Neural progenitor cell (in vitro differentiated cells): ENCODE measurements around the gene SUN5. TPM values are rescaled to one million over a fixed set of nuclear protein-coding genes. Genes with fewer than 3 reads are reported as not detected.

ENCODE experiments used
- DNase-seq: peaks from one replicate; pipeline ENCODE4 v3.0.0-alpha.2; 2016; ENCODE audit warnings: low spot score
- H2AFZ ChIP-seq: fragments of 200-600 bp; sonication (generic); replicated peaks from 2 replicates; pipeline ENCODE4 v1.6.1; 2016; ENCODE audit warnings: antibody characterized with exemption
- H3F3A ChIP-seq: fragments of 200-600 bp; sonication (generic); 2 replicates; pipeline ENCODE4 v1.6.1; 2016; ENCODE audit warnings: antibody characterized with exemption, low read depth
- H3K27ac ChIP-seq: fragments of 200-600 bp; sonication (generic); 2 replicates; pipeline ENCODE4 v1.5.1; 2016; ENCODE audit warnings: mild to moderate bottlenecking
- H3K27me3 ChIP-seq: fragments of 200-600 bp; sonication (generic); 2 replicates; pipeline ENCODE4 v1.6.1; 2016; ENCODE audit warnings: mild to moderate bottlenecking, moderate library complexity
- H3K36me3 ChIP-seq: fragments of 200-600 bp; sonication (generic); 2 replicates; pipeline ENCODE4 v1.5.1; 2016
- H3K4me1 ChIP-seq: fragments of 200-600 bp; sonication (generic); 2 replicates; pipeline ENCODE4 v1.6.1; 2016; ENCODE audit warnings: mixed run types
- H3K4me2 ChIP-seq: fragments of 200-600 bp; sonication (generic); 2 replicates; pipeline ENCODE4 v1.6.1; 2016
- H3K4me3 ChIP-seq: fragments of 200-600 bp; sonication (generic); 2 replicates; pipeline ENCODE4 v1.5.1; 2016
- H3K79me2 ChIP-seq: fragments of 200-600 bp; sonication (generic); 2 replicates; pipeline ENCODE4 v1.6.1; 2016; ENCODE audit warnings: low read depth
- H3K9ac ChIP-seq: fragments of 200-600 bp; sonication (generic); 2 replicates; pipeline ENCODE4 v1.6.1; 2016
- H3K9me3 ChIP-seq: fragments of 200-600 bp; sonication (generic); 2 replicates; pipeline ENCODE4 v1.5.1; 2016; ENCODE audit warnings: low read depth
- H4K20me1 ChIP-seq: fragments of 200-600 bp; sonication (generic); 2 replicates; pipeline ENCODE4 v1.6.1; 2016; ENCODE audit warnings: low read depth
- H3K27ac Mint-ChIP-seq: 3 replicates; pipeline ENCODE4 v1.8.0; 2021; ENCODE audit warnings: mixed read lengths
- H3K27me3 Mint-ChIP-seq: 2 replicates; pipeline ENCODE4 v1.8.0; 2022; ENCODE audit warnings: low read depth, mild to moderate bottlenecking, inconsistent platforms, moderate library complexity, mixed read lengths; ENCODE audit not compliant: insufficient read depth
- H3K36me3 Mint-ChIP-seq: 3 replicates; pipeline ENCODE4 v1.8.0; 2021; ENCODE audit warnings: mixed read lengths
- H3K4me1 Mint-ChIP-seq: 3 replicates; pipeline ENCODE4 v1.8.0; 2021; ENCODE audit warnings: mixed read lengths
- H3K4me3 Mint-ChIP-seq: 3 replicates; pipeline ENCODE4 v1.8.0; 2021; ENCODE audit warnings: mild to moderate bottlenecking, moderate library complexity, mixed read lengths
- H3K9me3 Mint-ChIP-seq: 3 replicates; pipeline ENCODE4 v1.8.0; 2020; ENCODE audit warnings: mixed read lengths
- EZH2 ChIP-seq: fragments of 200-600 bp; sonication (generic); IDR thresholded peaks from 2 replicates; pipeline ENCODE4 v1.6.1; 2017; ENCODE audit warnings: antibody characterized with exemption, mild to moderate bottlenecking, moderate library complexity
- EZH2phosphoT487 ChIP-seq: fragments of 200-600 bp; sonication (generic); IDR thresholded peaks from 2 replicates; pipeline ENCODE4 v1.6.1; 2017; ENCODE audit warnings: antibody characterized with exemption
- total RNA-seq: library from RNA; depleted of rRNA; stranded (reverse); fragments of >200 nt; gene quantifications from 2 replicates; pipeline ENCODE4 v1.2.3, GENCODE V29; 2015; ENCODE audit warnings: low replicate concordance
- TF ChIP-seq, protein P1 (sequence below): fragments of 200-600 bp; sonication (generic); IDR thresholded peaks from 2 replicates; pipeline ENCODE4 v1.5.1; 2017; ENCODE audit warnings: antibody characterized with exemption, mild to moderate bottlenecking

The SUN5 gene
- total RNA-seq, 1 donor from 2014 or later: not detected

DNA sequence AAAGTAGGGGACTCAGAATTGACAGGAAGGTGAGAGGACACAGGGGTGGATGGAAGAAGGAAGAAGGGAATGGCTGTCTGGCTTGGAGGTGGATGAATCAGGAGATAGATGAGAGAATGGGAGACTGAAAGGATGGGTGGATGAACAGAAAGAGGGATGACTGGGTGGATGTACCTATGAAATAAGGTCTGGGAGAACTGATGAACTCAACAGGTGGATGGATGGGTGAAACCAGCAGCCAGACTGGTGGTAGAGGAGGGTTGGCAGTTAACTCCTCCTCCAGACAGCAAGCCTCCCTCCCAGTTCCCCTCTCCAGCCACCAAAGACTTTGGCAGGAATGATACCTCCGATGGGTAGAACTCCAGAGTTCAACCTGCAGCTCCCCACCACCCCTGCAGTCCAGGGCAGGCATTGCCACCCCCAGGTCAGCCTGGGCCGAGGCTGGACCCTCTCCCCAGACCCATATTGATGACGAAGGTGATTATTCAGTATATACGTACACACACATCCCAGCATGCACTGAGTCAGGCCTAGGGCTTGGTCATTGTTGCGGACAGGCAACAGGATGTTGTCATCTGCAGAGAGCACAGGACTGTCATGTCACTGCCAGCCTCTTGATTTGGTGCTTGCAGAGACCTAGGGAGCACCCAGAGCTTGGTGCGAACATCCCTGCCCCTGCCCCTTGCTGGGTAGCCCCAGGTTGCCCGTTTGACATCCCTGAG lies 2.0 kb downstream of the SUN5 start:
- Histone ChIP-seq H3K9me3 (no peaks in the 10 kb centered on the region), H3K4me1 (no peaks in the 10 kb centered on the region), H3F3A (no peaks in the 10 kb centered on the region), H3K9ac (no peak overlapping the region), H4K20me1 (no peaks in the 10 kb centered on the region), H3K27me3 (no peaks in the 10 kb centered on the region), H3K4me2 (no peak overlapping the region), H2AFZ (no peak overlapping the region), H3K4me3 (no peak overlapping the region), H3K36me3 (no peaks in the 10 kb centered on the region), H3K27ac (no peak overlapping the region), H3K79me2 (no peaks in the 10 kb centered on the region)
- Mint-ChIP-seq H3K27ac (peak overlapping the region; percentile 5), H3K9me3 (peaks cover 2% of the 10 kb centered on the region), H3K4me1 (peaks cover 6% of the 10 kb centered on the region), H3K27me3 (peaks cover 14% of the 10 kb centered on the region), H3K36me3 (no peaks in the 10 kb centered on the region), H3K4me3 (no peak overlapping the region)
- no peak for DNase-seq
- TF ChIP-seq EZH2 (no peak), EZH2phosphoT487 (no peak)
- TF ChIP-seq, protein P1, sequence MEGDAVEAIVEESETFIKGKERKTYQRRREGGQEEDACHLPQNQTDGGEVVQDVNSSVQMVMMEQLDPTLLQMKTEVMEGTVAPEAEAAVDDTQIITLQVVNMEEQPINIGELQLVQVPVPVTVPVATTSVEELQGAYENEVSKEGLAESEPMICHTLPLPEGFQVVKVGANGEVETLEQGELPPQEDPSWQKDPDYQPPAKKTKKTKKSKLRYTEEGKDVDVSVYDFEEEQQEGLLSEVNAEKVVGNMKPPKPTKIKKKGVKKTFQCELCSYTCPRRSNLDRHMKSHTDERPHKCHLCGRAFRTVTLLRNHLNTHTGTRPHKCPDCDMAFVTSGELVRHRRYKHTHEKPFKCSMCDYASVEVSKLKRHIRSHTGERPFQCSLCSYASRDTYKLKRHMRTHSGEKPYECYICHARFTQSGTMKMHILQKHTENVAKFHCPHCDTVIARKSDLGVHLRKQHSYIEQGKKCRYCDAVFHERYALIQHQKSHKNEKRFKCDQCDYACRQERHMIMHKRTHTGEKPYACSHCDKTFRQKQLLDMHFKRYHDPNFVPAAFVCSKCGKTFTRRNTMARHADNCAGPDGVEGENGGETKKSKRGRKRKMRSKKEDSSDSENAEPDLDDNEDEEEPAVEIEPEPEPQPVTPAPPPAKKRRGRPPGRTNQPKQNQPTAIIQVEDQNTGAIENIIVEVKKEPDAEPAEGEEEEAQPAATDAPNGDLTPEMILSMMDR: no peak

DNA sequence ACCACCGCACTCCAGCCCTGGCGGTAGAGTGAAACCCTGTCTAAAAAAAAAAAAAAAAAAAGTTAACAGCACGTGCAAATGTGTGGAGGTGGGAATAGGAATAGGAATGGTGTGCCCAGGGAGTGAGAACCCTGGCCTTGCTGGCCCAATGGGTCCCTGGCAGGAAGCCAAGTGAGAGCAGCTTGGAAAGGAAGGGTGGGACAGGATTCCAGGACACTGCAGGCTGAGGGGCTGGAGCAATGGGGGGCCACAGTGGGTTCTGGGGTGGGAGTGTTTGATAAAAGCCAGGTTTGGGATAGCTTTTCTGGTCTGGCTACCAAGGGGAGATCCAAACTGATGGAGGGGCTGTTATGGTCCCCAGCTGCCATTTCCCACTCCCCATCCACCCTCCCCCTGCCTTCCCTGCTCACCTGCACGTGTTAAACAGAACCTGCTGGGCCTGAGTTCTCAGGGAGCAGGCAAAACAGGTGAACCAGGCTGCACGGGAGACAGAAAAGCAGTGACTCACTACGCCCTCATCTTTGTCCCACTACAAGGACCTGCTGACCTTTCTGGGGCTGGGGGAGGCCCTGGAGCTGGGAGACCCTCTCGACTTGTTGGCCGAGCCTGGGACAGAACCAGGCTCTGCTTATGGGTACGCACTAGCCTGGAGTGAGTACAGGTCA lies 3.3 kb downstream of the SUN5 start:
- H3K9me3 ChIP-seq: no peaks in the 10 kb centered on the region
- H3K4me1 ChIP-seq: no peaks in the 10 kb centered on the region
- Mint-ChIP-seq H3K4me1 (peaks cover 4% of the 10 kb centered on the region), H3K9me3 (peaks cover 2% of the 10 kb centered on the region), H3K27me3 (peaks cover 11% of the 10 kb centered on the region), H3K4me3 (no peak overlapping the region), H3K36me3 (no peaks in the 10 kb centered on the region), H3K27ac (peak overlapping the region; percentile 37)
- DNase-seq: no peak
- H3K4me2 ChIP-seq: no peak overlapping the region
- no peaks in the 10 kb centered on the region for H3K27me3 ChIP-seq
- H3K36me3 ChIP-seq: no peaks in the 10 kb centered on the region
- H3K27ac ChIP-seq: no peak overlapping the region
- H3K9ac ChIP-seq: no peak overlapping the region
- no peaks in the 10 kb centered on the region for H3K79me2 ChIP-seq
- no peak for TF ChIP-seq EZH2
- TF ChIP-seq EZH2phosphoT487: no peak
- TF ChIP-seq, protein P1: no peak
- H3F3A ChIP-seq: no peaks in the 10 kb centered on the region
- no peak overlapping the region for H2AFZ ChIP-seq
- no peak overlapping the region for H3K4me3 ChIP-seq
- H4K20me1 ChIP-seq: no peaks in the 10 kb centered on the region

DNA sequence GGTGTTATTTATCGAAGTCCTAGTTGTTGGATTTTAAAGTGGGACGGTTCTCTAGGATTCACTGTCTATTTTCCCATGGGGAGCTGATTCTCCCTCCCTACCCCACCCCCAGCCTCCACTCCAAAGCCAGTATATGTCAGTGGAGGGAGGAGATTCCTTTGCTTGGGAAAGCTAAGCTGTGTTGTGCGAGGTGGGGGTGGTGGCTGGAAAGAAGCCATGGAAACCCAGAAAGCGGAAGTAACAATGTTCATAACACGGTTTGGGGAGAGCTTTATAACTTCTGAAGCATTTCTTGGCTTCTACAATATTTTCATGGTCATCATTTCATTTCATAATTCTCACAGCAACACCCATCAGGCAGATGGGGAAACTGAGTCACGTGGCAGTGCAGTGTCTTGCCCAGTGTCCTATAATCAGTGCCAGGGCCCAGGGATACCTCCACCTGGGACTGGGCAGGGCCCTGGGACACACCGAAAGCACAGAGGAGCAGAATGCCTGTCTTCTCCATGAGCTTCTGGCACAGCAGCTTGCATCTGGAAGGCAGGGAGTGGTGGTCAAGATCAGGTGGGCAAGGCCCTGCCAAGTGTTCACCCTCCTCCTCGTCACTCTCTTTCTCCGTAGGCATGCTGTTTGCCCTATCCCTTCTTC lies 4.5 kb downstream of the SUN5 start:
- Histone ChIP-seq H2AFZ (no peak overlapping the region), H3K4me2 (no peak overlapping the region), H3K27me3 (no peaks in the 10 kb centered on the region), H3K27ac (no peak overlapping the region), H3K4me1 (no peaks in the 10 kb centered on the region), H4K20me1 (no peaks in the 10 kb centered on the region), H3K9ac (no peak overlapping the region), H3F3A (no peaks in the 10 kb centered on the region), H3K4me3 (no peak overlapping the region), H3K36me3 (no peaks in the 10 kb centered on the region), H3K79me2 (no peaks in the 10 kb centered on the region), H3K9me3 (no peaks in the 10 kb centered on the region)
- peaks cover 9% of the 10 kb centered on the region for H3K27me3 Mint-ChIP-seq
- H3K36me3 Mint-ChIP-seq: no peaks in the 10 kb centered on the region
- no peak for TF ChIP-seq EZH2phosphoT487
- TF ChIP-seq EZH2: no peak
- TF ChIP-seq, protein P1: no peak
- peaks cover 7% of the 10 kb centered on the region for H3K9me3 Mint-ChIP-seq
- H3K4me1 Mint-ChIP-seq: peaks cover 4% of the 10 kb centered on the region
- DNase-seq: no peak
- H3K4me3 Mint-ChIP-seq: no peak overlapping the region
- H3K27ac Mint-ChIP-seq: no peak overlapping the region
